ENCODE data around the gene LZTS3.
A peak's percentile ranks its signal among the peaks of the same experiment; 100 is the strongest.

Gene LZTS3

GRCh38 chr20:3203315-3204123 is 30.2 kb upstream of the LZTS3 start:
- peak; percentile 33 to 36 for DNase-seq (ENCODE audit: low read depth in 1 of 2, low spot score in 1 of 2)
- Histone ChIP-seq H3K27ac (replicated peaks) (peak overlapping the region; percentile 85), H3K4me3 (replicated peaks; ENCODE audit: insufficient read depth, low read length) (peak overlapping the region; percentile 96), H3K27me3 (ENCODE audit: insufficient read depth, poor library complexity, severe bottlenecking) (no peaks in the 10 kb centered on the region)
- TF ChIP-seq REST (IDR thresholded peaks at IDR 0.05; ENCODE audit: insufficient replicate concordance, low read depth), result no peak
- TF ChIP-seq SPI1 (IDR thresholded peaks at IDR 0.05; ENCODE audit: borderline replicate concordance, low read depth), result no peak
- TF ChIP-seq GABPA (IDR thresholded peaks at IDR 0.05; ENCODE audit: low read depth), result no peak

GRCh38 chr20:3202965-3203314 is 29.6 kb upstream of the LZTS3 start:
- no peak for TF ChIP-seq REST (IDR thresholded peaks at IDR 0.05; ENCODE audit: insufficient replicate concordance, low read depth)
- TF ChIP-seq POLR2AphosphoS5 (IDR thresholded peaks at IDR 0.05; ENCODE audit: low read depth), result no peak
- TF ChIP-seq GABPA (IDR thresholded peaks at IDR 0.05; ENCODE audit: low read depth), result no peak
- no peak for TF ChIP-seq CTCF (IDR thresholded peaks at IDR 0.05; ENCODE audit: insufficient read depth, low read length)
- no peak for TF ChIP-seq SPI1 (IDR thresholded peaks at IDR 0.05; ENCODE audit: borderline replicate concordance, low read depth)
- no peak for DNase-seq (ENCODE audit: low read depth in 1 of 2, low spot score in 1 of 2)
- Histone ChIP-seq H3K27me3 (ENCODE audit: insufficient read depth, poor library complexity, severe bottlenecking) (no peaks in the 10 kb centered on the region), H3K27ac (replicated peaks) (peak overlapping the region; percentile 85), H3K4me3 (replicated peaks; ENCODE audit: insufficient read depth, low read length) (peak overlapping the region; percentile 96)

GRCh38 chr20:3199976-3200755 is 26.8 kb upstream of the LZTS3 start:
- Histone ChIP-seq H3K4me3 (replicated peaks; ENCODE audit: insufficient read depth, low read length) (no peak overlapping the region), H3K27me3 (ENCODE audit: insufficient read depth, poor library complexity, severe bottlenecking) (no peaks in the 10 kb centered on the region), H3K27ac (replicated peaks) (no peak overlapping the region)
- no peak for TF ChIP-seq REST (IDR thresholded peaks at IDR 0.05; ENCODE audit: insufficient replicate concordance, low read depth)
- no peak for TF ChIP-seq CTCF (IDR thresholded peaks at IDR 0.05; ENCODE audit: insufficient read depth, low read length)
- TF ChIP-seq POLR2AphosphoS5 (IDR thresholded peaks at IDR 0.05; ENCODE audit: low read depth), result no peak
- no peak for TF ChIP-seq SPI1 (IDR thresholded peaks at IDR 0.05; ENCODE audit: borderline replicate concordance, low read depth)
- TF ChIP-seq GABPA (IDR thresholded peaks at IDR 0.05; ENCODE audit: low read depth), result no peak
- DNase-seq (ENCODE audit: low read depth in 1 of 2, low spot score in 1 of 2), result no peak
